DND-41 (cell line): Measurements from ENCODE around the gene IRS2.

Experiments
- EZH2 ChIP-seq: IDR thresholded peaks from 3 replicates; pipeline ENCODE4 v1.6.1; 2012; ENCODE audit warnings: borderline replicate concordance, low read depth, mild to moderate bottlenecking, moderate library complexity, low read length, inconsistent platforms; ENCODE audit not compliant: severe bottlenecking
- TF ChIP-seq, protein P1 (sequence below): IDR thresholded peaks from 2 replicates; pipeline ENCODE4 v1.5.1; 2012; ENCODE audit warnings: borderline replicate concordance, low read length, moderate library complexity, mild to moderate bottlenecking; ENCODE audit not compliant: poor library complexity, severe bottlenecking; ENCODE audit errors: extremely low read depth

DNA sequence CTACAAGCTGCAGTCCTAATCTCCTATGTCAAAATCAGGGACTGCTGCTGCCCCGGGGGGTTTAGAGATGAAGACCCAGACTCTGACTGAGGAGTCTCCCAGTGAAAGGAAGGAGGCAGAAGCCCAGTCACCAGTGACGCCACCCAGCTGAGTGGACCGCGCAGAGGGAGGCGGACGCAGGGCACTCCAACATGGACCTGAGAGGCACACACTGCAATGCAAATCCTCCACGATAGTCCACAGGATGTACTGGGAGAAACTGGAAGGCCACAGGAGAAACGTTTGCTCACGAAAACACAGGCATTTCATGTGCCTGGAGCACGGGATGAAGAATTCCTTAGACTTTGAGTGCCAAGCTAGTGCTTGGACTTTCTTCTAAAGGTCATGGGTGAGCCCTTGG, 58.3 kb downstream of the IRS2 start:
- TF ChIP-seq, protein P1, sequence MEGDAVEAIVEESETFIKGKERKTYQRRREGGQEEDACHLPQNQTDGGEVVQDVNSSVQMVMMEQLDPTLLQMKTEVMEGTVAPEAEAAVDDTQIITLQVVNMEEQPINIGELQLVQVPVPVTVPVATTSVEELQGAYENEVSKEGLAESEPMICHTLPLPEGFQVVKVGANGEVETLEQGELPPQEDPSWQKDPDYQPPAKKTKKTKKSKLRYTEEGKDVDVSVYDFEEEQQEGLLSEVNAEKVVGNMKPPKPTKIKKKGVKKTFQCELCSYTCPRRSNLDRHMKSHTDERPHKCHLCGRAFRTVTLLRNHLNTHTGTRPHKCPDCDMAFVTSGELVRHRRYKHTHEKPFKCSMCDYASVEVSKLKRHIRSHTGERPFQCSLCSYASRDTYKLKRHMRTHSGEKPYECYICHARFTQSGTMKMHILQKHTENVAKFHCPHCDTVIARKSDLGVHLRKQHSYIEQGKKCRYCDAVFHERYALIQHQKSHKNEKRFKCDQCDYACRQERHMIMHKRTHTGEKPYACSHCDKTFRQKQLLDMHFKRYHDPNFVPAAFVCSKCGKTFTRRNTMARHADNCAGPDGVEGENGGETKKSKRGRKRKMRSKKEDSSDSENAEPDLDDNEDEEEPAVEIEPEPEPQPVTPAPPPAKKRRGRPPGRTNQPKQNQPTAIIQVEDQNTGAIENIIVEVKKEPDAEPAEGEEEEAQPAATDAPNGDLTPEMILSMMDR, result no peak
- TF ChIP-seq EZH2, result no peak
